Keratinocyte (primary cell): Measurements from ENCODE around the gene AKAP6. TPM values are rescaled to one million over a fixed set of nuclear protein-coding genes. Genes with fewer than 3 reads are reported as not detected.

Source experiments
- DNase-seq: peaks from one replicate; pipeline ENCODE4 v3.0.0-alpha.2; 2011; ENCODE audit warnings: low read depth, missing footprints, low spot score
- FAIRE-seq: peaks from 2 replicates; lab custom pipeline; 2011; peaks lifted over from hg19 to GRCh38; lab: Jason Lieb, UNC
- H2AFZ ChIP-seq: 2 replicates; pipeline ENCODE4 v1.6.0; 2012; ENCODE audit warnings: low read length, control low read depth, inconsistent platforms; ENCODE audit not compliant: control insufficient read depth
- H3K27ac ChIP-seq: 2 replicates; pipeline ENCODE4 v1.5.1; 2011; ENCODE audit warnings: low read length; ENCODE audit not compliant: control insufficient read depth, insufficient read depth
- H3K27me3 ChIP-seq: 3 replicates; pipeline ENCODE4 v1.6.0; 2011; ENCODE audit warnings: low read length; ENCODE audit not compliant: control insufficient read depth, insufficient read depth; ENCODE audit errors: extremely low read depth
- H3K36me3 ChIP-seq, 2 experiments: 2 replicates in 1 of 2; 3 replicates in 1 of 2; pipeline ENCODE4 v1.5.1; 2011; ENCODE audit warnings: low read length in 2 of 2, mild to moderate bottlenecking in 1 of 2; ENCODE audit not compliant: control insufficient read depth in 2 of 2, insufficient read depth in 2 of 2; ENCODE audit errors: extremely low read depth in 1 of 2
- H3K4me1 ChIP-seq: 3 replicates; pipeline ENCODE4 v1.5.1; 2011; ENCODE audit warnings: low read length; ENCODE audit not compliant: control insufficient read depth, insufficient read depth; ENCODE audit errors: extremely low read depth
- H3K4me2 ChIP-seq: 3 replicates; pipeline ENCODE4 v1.6.0; 2011; ENCODE audit warnings: low read depth, low read length; ENCODE audit not compliant: control insufficient read depth, insufficient read depth; ENCODE audit errors: extremely low read depth
- H3K4me3 ChIP-seq, 3 experiments: fragments of 200-600 bp in 1 of 3; sonication (generic) in 1 of 3; 2 replicates in 2 of 3; 3 replicates in 1 of 3; pipeline ENCODE4 v1.5.1; 2011 to 2016; ENCODE audit warnings: low read length in 3 of 3, mild to moderate bottlenecking in 3 of 3, control low read depth in 2 of 3, inconsistent platforms in 1 of 3, low read depth in 1 of 3, mixed read lengths in 1 of 3, mixed run types in 1 of 3, moderate library complexity in 1 of 3; ENCODE audit not compliant: control insufficient read depth in 2 of 3, insufficient read depth in 2 of 3; ENCODE audit errors: extremely low read depth in 1 of 3
- H3K79me2 ChIP-seq: 2 replicates; pipeline ENCODE4 v1.6.0; 2012; ENCODE audit warnings: low read length; ENCODE audit not compliant: control insufficient read depth, insufficient read depth
- H3K9ac ChIP-seq: 3 replicates; pipeline ENCODE4 v1.6.0; 2011; ENCODE audit warnings: low read length; ENCODE audit not compliant: control insufficient read depth, insufficient read depth; ENCODE audit errors: extremely low read depth
- H3K9me1 ChIP-seq: 3 replicates; pipeline ENCODE4 v1.6.0; 2011; ENCODE audit warnings: low read length; ENCODE audit not compliant: control insufficient read depth, insufficient read depth; ENCODE audit errors: extremely low read depth
- H3K9me3 ChIP-seq: 2 replicates; pipeline ENCODE4 v1.5.1; 2012; ENCODE audit warnings: low read depth, low read length; ENCODE audit not compliant: control insufficient read depth
- H4K20me1 ChIP-seq: 3 replicates; pipeline ENCODE4 v1.6.0; 2011; ENCODE audit warnings: low read length; ENCODE audit not compliant: control insufficient read depth, insufficient read depth; ENCODE audit errors: extremely low read depth
- CTCF ChIP-seq, 3 experiments: IDR thresholded peaks in 1 of 3; conservative IDR thresholded peaks in 1 of 3; optimal IDR thresholded peaks in 1 of 3; 2 replicates in 2 of 3; 3 replicates in 1 of 3; pipeline versions ENCODE3 to v1.5.1; 2011; ENCODE audit warnings: low read length in 3 of 3, mild to moderate bottlenecking in 3 of 3, moderate library complexity in 2 of 3, control low read depth in 1 of 3, inconsistent platforms in 1 of 3; ENCODE audit not compliant: insufficient read depth in 2 of 3; ENCODE audit errors: extremely low read depth in 1 of 3
- EZH2 ChIP-seq: IDR thresholded peaks from one replicate; pipeline ENCODE4 v1.6.1; 2012; ENCODE audit warnings: inconsistent platforms, mild to moderate bottlenecking, low read length, moderate library complexity
- dilution Hi-C: fragments of 300-500 bp; cut with MboI; formaldehyde crosslinking; loops from one replicate; pipeline ENCODE4 v1.7.0; 2020; ENCODE audit warnings: low sequenced_read_pairs; ENCODE audit not compliant: extremely low pct_ligation_motif_present
- polyA plus RNA-seq, 5 experiments: library from polyadenylated mRNA; depleted of rRNA in 3 of 5; stranded (reverse) in 3 of 5; stranded (forward) in 1 of 5; unstranded in 1 of 5; fragments of >200 nt; gene quantifications; 1 replicate in 1 of 5; 2 replicates in 3 of 5; 3 replicates in 1 of 5; pipeline versions ENCODE4 v1.2.1 to v1.2.3, GENCODE V29; 2011 to 2012; ENCODE audit warnings: missing spikeins in 2 of 5, low read depth in 1 of 5, low replicate concordance in 1 of 5

AKAP6 gene
- polyA plus RNA-seq, 1 donor (not counting 4 experiments of a cell fraction or from before 2014, with no cell fraction given), result 2.0 TPM

GRCh38 chr14:32621585-32621984 is 292.5 kb downstream of the AKAP6 start:
- no peaks in the 10 kb centered on the region for H3K79me2 ChIP-seq
- TF ChIP-seq CTCF (optimal IDR thresholded peaks at IDR 0.05 in 1 of 3, IDR thresholded peaks at IDR 0.05 in 1 of 3, conservative IDR thresholded peaks at IDR 0.05 in 1 of 3; ENCODE audit: extremely low read depth in 1 of 3, insufficient read depth in 2 of 3, low read length in 3 of 3) (no peak), EZH2 (no peak)

GRCh38 chr14:32622742-32623141 is 293.6 kb downstream of the AKAP6 start:
- no peak for TF ChIP-seq EZH2
- TF ChIP-seq CTCF (optimal IDR thresholded peaks at IDR 0.05 in 1 of 3, IDR thresholded peaks at IDR 0.05 in 1 of 3, conservative IDR thresholded peaks at IDR 0.05 in 1 of 3; ENCODE audit: extremely low read depth in 1 of 3, insufficient read depth in 2 of 3, low read length in 3 of 3), result no peak
- Histone ChIP-seq H3K27me3 (no peaks in the 10 kb centered on the region), H3K9ac (no peak overlapping the region), H4K20me1 (no peaks in the 10 kb centered on the region), H3K9me3 (no peaks in the 10 kb centered on the region), H3K27ac (no peak overlapping the region), H3K79me2 (no peaks in the 10 kb centered on the region), H3K4me3 (no peak overlapping the region), H3K9me1 (no peaks in the 10 kb centered on the region), H3K4me2 (no peak overlapping the region), H3K36me3 (no peaks in the 10 kb centered on the region), H3K4me1 (peaks cover 7% of the 10 kb centered on the region), H2AFZ (no peak overlapping the region)
- DNase-seq (no peak), FAIRE-seq (no peak)
- dilution Hi-C loops, result no loop called here

More at GRCh38 chr14:32621585-32621984, 292.5 kb downstream of the AKAP6 start:
- Histone ChIP-seq H4K20me1 (no peaks in the 10 kb centered on the region), H3K36me3 (no peaks in the 10 kb centered on the region), H3K4me3 (no peak overlapping the region), H3K27me3 (no peaks in the 10 kb centered on the region), H3K27ac (no peak overlapping the region), H3K9me1 (no peaks in the 10 kb centered on the region), H3K4me1 (peaks cover 7% of the 10 kb centered on the region), H3K9ac (no peak overlapping the region), H3K4me2 (no peak overlapping the region), H2AFZ (no peak overlapping the region), H3K9me3 (no peaks in the 10 kb centered on the region)
- dilution Hi-C loops, result no loop called here
- DNase-seq (no peak), FAIRE-seq (no peak)
